HEK293 (cell line): Measurements from ENCODE around the gene STX3.

Experiments
- ZEB2 ChIP-seq: fragments of 450-650 bp; formaldehyde crosslinking; IDR thresholded peaks from 2 replicates; pipeline ENCODE4 v1.5.1; 2016; ENCODE audit warnings: missing biosample characterization, missing genetic modification characterization
- ZNF626 ChIP-seq: fragments of 450-650 bp; sonication (Bioruptor Pico); formaldehyde crosslinking; IDR thresholded peaks from 2 replicates; pipeline ENCODE4 v1.5.1; 2018; ENCODE audit warnings: missing biosample characterization, missing genetic modification characterization, inconsistent platforms

- TF ChIP-seq ZEB2 (no peak), ZNF626 (no peak)
Measured at GRCh38 chr11:59728154-59728553, 27.0 kb upstream of the STX3 start.
